GM13977 (cell line): ENCODE measurements around the gene RAD52.

Experiments used
- DNase-seq: peaks from one replicate; pipeline ENCODE4 v3.0.0; 2012; ENCODE audit warnings: low spot score
- in situ Hi-C: fragments of 300-500 bp; cut with MboI; formaldehyde crosslinking; loops from one replicate; pipeline ENCODE4 v1.12.0; 2022; ENCODE audit warnings: low sequenced_read_pairs, low pct_unique_long_range_greater_than_20kb, mixed read lengths, inconsistent platforms; ENCODE audit not compliant: unreplicated experiment
- TF ChIP-seq, protein P1 (sequence below): IDR thresholded peaks from 2 replicates; pipeline ENCODE4 v1.5.1; 2012; ENCODE audit warnings: mild to moderate bottlenecking, control low read depth; ENCODE audit not compliant: insufficient read depth; ENCODE audit errors: extremely low read depth, missing control alignments

The RAD52 gene

DNA sequence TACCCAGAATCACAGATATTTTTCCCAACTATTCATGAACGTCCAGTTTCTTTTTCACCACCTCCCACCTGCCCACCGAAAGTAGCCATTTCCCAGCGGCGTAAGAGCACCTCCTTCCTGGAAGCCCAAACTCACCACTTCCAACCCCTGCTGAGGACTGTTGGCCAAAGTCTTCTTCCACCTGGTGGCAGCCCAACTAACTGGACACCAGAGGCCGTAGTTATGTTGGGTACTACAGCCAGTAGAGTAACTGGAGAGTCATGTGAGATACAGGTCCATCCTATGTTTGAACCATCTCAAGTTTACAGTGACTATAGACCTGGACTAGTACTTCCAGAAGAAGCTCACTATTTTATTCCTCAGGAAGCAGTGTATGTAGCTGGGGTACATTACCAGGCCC, 81.6 kb downstream of the RAD52 start:
- in situ Hi-C loops = no loop called here
- TF ChIP-seq, protein P1, sequence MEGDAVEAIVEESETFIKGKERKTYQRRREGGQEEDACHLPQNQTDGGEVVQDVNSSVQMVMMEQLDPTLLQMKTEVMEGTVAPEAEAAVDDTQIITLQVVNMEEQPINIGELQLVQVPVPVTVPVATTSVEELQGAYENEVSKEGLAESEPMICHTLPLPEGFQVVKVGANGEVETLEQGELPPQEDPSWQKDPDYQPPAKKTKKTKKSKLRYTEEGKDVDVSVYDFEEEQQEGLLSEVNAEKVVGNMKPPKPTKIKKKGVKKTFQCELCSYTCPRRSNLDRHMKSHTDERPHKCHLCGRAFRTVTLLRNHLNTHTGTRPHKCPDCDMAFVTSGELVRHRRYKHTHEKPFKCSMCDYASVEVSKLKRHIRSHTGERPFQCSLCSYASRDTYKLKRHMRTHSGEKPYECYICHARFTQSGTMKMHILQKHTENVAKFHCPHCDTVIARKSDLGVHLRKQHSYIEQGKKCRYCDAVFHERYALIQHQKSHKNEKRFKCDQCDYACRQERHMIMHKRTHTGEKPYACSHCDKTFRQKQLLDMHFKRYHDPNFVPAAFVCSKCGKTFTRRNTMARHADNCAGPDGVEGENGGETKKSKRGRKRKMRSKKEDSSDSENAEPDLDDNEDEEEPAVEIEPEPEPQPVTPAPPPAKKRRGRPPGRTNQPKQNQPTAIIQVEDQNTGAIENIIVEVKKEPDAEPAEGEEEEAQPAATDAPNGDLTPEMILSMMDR = no peak
- DNase-seq = no peak

DNA sequence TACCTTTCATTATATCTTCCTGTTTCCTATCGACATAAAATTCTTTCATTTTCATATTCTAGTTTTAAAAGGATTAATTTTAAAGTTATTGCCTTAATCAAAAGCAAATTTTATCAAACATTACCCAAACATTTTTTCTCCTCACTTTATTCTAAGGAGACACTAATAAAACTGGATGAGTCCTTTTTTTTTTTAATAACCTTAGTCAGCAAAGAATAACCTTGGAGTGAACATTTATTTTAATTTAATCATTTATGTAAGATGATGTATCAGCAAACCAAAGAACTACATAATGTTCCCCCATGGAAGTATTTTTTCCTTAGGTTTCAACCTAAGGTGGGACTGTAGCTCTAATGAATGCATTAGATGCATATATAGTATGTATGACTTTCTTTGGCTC, 83.9 kb downstream of the RAD52 start:
- in situ Hi-C loops = no loop called here
- no peak for DNase-seq
- TF ChIP-seq, protein P1 = no peak

DNA sequence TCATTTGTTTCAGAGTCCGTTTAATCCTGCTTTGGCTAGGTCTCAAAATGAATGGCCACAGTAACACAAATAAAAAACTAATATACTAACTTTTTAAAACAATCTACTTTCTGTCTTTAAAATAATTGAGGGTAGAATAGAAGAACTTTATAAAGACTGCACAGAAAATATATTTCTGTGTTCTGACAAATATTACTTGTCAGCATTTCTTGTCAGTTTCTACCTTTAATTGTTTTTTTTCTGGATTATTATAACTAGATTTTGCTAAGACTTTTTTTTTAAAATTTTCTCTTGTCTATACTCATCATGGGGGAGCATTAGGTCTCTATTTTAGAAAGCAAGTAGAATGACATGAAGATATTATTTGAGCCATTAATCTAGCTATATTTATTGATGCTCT, 86.2 kb downstream of the RAD52 start:
- in situ Hi-C loops = no loop called here
- TF ChIP-seq, protein P1 = no peak
- DNase-seq = no peak

DNA sequence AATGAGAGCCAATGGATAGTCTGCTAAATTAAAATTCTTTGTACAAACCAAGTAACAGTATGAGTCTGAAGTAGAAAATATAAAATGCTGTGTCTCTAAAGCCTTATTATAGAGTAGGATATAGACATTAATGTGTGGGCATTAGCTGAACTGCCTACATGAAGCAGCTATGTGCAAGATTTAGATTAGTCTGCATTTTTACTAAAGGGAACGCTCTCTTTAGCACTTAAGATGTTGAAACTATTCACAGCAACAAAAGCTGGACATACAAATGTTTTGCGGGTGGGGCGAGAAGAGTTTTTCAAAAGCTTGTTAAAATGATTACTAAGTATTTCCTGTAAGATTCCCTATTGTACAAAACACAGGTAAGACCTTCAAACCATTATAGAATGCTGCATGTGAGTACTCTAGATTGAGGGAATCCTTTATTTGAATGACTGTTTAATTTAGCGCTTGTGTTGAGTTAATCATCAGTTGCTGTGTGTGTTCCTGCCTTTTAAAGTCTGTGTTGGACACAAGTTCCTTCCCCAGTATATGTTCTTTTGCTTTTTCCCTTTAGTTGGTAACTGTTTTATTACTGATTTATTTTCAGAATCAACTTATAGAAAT, 87.1 kb downstream of the RAD52 start:
- DNase-seq = no peak
- in situ Hi-C loops = no loop called here
- TF ChIP-seq, protein P1 = no peak
